ENCODE data around the gene BTF3. TPM values are rescaled to one million over a fixed set of nuclear protein-coding genes. Genes with fewer than 3 reads are reported as not detected.

BTF3 gene
- total and polyA plus RNA-seq, 2 of the 13 experiments (the other 11 are each of a cell fraction or from before 2014, with no cell fraction given), result 557 to 698 TPM

GRCh38 chr5:73496984-73497457, 1.2 kb upstream of the BTF3 start (continued):
- TF ChIP-seq, protein P1, sequence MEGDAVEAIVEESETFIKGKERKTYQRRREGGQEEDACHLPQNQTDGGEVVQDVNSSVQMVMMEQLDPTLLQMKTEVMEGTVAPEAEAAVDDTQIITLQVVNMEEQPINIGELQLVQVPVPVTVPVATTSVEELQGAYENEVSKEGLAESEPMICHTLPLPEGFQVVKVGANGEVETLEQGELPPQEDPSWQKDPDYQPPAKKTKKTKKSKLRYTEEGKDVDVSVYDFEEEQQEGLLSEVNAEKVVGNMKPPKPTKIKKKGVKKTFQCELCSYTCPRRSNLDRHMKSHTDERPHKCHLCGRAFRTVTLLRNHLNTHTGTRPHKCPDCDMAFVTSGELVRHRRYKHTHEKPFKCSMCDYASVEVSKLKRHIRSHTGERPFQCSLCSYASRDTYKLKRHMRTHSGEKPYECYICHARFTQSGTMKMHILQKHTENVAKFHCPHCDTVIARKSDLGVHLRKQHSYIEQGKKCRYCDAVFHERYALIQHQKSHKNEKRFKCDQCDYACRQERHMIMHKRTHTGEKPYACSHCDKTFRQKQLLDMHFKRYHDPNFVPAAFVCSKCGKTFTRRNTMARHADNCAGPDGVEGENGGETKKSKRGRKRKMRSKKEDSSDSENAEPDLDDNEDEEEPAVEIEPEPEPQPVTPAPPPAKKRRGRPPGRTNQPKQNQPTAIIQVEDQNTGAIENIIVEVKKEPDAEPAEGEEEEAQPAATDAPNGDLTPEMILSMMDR (CRISPR knock-in tag; IDR thresholded peaks at IDR 0.05), result peak; percentile 60
- TF ChIP-seq, protein P2, sequence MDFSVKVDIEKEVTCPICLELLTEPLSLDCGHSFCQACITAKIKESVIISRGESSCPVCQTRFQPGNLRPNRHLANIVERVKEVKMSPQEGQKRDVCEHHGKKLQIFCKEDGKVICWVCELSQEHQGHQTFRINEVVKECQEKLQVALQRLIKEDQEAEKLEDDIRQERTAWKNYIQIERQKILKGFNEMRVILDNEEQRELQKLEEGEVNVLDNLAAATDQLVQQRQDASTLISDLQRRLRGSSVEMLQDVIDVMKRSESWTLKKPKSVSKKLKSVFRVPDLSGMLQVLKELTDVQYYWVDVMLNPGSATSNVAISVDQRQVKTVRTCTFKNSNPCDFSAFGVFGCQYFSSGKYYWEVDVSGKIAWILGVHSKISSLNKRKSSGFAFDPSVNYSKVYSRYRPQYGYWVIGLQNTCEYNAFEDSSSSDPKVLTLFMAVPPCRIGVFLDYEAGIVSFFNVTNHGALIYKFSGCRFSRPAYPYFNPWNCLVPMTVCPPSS (IDR thresholded peaks at IDR 0.05), result 0 out of 2 replicates have a peak, but pooled peaks have one; percentile 63
- TF ChIP-seq HHEX (CRISPR knock-in tag; IDR thresholded peaks at IDR 0.05) (no peak), ZNF619 (CRISPR knock-in tag; IDR thresholded peaks at IDR 0.05) (no peak), HNRNPH1 (optimal IDR thresholded peaks at IDR 0.05; ENCODE audit: low read depth, low read length) (no peak), JARID2 (CRISPR knock-in tag; IDR thresholded peaks at IDR 0.05; ENCODE audit: insufficient replicate concordance) (no peak), ELF3 (CRISPR knock-in tag; IDR thresholded peaks at IDR 0.05) (peak; percentile 39; the same call in 1 of the 2 replicates), KDM5B (CRISPR knock-in tag; IDR thresholded peaks at IDR 0.05; ENCODE audit: borderline replicate concordance) (no peak), SIN3A (IDR thresholded peaks at IDR 0.05; ENCODE audit: borderline replicate concordance, low read depth, low read length) (no peak), MTA3 (CRISPR knock-in tag; IDR thresholded peaks at IDR 0.05) (no peak), TBX2 (CRISPR knock-in tag; IDR thresholded peaks at IDR 0.05; ENCODE audit: borderline replicate concordance) (no peak), MBD4 (IDR thresholded peaks at IDR 0.05; ENCODE audit: borderline replicate concordance, low read length) (0 out of 2 replicates have a peak, but pooled peaks have one; percentile 28), ZNF850 (CRISPR knock-in tag; conservative IDR thresholded peaks at IDR 0.05) (no peak), XBP1 (CRISPR knock-in tag; IDR thresholded peaks at IDR 0.05) (no peak), HNRNPL (IDR thresholded peaks at IDR 0.05; ENCODE audit: low read depth, low read length) (no peak), ZEB1 (IDR thresholded peaks at IDR 0.05; ENCODE audit: insufficient replicate concordance, low read depth) (no peak), USF2 (IDR thresholded peaks at IDR 0.05; ENCODE audit: low read depth, low read length) (peak; percentile 85), USF2 (CRISPR knock-in tag; IDR thresholded peaks at IDR 0.05; ENCODE audit: borderline replicate concordance) (peak; percentile 80; the same call in 1 of the 2 replicates)
- TF ChIP-seq, protein P3, sequence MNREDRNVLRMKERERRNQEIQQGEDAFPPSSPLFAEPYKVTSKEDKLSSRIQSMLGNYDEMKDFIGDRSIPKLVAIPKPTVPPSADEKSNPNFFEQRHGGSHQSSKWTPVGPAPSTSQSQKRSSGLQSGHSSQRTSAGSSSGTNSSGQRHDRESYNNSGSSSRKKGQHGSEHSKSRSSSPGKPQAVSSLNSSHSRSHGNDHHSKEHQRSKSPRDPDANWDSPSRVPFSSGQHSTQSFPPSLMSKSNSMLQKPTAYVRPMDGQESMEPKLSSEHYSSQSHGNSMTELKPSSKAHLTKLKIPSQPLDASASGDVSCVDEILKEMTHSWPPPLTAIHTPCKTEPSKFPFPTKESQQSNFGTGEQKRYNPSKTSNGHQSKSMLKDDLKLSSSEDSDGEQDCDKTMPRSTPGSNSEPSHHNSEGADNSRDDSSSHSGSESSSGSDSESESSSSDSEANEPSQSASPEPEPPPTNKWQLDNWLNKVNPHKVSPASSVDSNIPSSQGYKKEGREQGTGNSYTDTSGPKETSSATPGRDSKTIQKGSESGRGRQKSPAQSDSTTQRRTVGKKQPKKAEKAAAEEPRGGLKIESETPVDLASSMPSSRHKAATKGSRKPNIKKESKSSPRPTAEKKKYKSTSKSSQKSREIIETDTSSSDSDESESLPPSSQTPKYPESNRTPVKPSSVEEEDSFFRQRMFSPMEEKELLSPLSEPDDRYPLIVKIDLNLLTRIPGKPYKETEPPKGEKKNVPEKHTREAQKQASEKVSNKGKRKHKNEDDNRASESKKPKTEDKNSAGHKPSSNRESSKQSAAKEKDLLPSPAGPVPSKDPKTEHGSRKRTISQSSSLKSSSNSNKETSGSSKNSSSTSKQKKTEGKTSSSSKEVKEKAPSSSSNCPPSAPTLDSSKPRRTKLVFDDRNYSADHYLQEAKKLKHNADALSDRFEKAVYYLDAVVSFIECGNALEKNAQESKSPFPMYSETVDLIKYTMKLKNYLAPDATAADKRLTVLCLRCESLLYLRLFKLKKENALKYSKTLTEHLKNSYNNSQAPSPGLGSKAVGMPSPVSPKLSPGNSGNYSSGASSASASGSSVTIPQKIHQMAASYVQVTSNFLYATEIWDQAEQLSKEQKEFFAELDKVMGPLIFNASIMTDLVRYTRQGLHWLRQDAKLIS (CRISPR knock-in tag; IDR thresholded peaks at IDR 0.05), result no peak
- TF ChIP-seq, protein P4, sequence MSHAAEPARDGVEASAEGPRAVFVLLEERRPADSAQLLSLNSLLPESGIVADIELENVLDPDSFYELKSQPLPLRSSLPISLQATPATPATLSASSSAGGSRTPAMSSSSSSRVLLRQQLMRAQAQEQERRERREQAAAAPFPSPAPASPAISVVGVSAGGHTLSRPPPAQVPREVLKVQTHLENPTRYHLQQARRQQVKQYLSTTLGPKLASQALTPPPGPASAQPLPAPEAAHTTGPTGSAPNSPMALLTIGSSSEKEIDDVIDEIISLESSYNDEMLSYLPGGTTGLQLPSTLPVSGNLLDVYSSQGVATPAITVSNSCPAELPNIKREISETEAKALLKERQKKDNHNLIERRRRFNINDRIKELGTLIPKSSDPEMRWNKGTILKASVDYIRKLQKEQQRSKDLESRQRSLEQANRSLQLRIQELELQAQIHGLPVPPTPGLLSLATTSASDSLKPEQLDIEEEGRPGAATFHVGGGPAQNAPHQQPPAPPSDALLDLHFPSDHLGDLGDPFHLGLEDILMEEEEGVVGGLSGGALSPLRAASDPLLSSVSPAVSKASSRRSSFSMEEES (CRISPR knock-in tag; IDR thresholded peaks at IDR 0.05), result peak; percentile 67
